ENCODE results near the gene SFT2D3.
A peak's percentile ranks its signal among the peaks of the same experiment; 100 is the strongest.
"Not testable (repeated sequence)": the region's sequence is repeated elsewhere in the genome, so short reads cannot be mapped to it uniquely, and the experiment has no call there.

Gene SFT2D3

GRCh38 chr2:127747621-127748020, 46.3 kb downstream of the SFT2D3 start:
- no peak for DNase-seq (ENCODE audit: low read depth)
- TF ChIP-seq, protein P1, sequence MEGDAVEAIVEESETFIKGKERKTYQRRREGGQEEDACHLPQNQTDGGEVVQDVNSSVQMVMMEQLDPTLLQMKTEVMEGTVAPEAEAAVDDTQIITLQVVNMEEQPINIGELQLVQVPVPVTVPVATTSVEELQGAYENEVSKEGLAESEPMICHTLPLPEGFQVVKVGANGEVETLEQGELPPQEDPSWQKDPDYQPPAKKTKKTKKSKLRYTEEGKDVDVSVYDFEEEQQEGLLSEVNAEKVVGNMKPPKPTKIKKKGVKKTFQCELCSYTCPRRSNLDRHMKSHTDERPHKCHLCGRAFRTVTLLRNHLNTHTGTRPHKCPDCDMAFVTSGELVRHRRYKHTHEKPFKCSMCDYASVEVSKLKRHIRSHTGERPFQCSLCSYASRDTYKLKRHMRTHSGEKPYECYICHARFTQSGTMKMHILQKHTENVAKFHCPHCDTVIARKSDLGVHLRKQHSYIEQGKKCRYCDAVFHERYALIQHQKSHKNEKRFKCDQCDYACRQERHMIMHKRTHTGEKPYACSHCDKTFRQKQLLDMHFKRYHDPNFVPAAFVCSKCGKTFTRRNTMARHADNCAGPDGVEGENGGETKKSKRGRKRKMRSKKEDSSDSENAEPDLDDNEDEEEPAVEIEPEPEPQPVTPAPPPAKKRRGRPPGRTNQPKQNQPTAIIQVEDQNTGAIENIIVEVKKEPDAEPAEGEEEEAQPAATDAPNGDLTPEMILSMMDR (IDR thresholded peaks at IDR 0.05; ENCODE audit: insufficient read depth, low read depth, low read length, missing control alignments) = no peak

GRCh38 chr2:127749537-127749936, 48.2 kb downstream of the SFT2D3 start:
- not testable (repeated sequence) for H3K4me3 ChIP-seq (ENCODE audit: low read length)
- DNase-seq (ENCODE audit: low read depth) = peak; percentile 44

More at GRCh38 chr2:127747621-127748020, 46.3 kb downstream of the SFT2D3 start:
- no peak overlapping the region for H3K4me3 ChIP-seq (ENCODE audit: low read length)

- DNase-seq (ENCODE audit: low read depth) = no peak
- TF ChIP-seq, protein P1 (IDR thresholded peaks at IDR 0.05; ENCODE audit: insufficient read depth, low read depth, low read length, missing control alignments) = no peak
- H3K4me3 ChIP-seq (ENCODE audit: low read length) = no peak overlapping the region
These were observed 52.1 kb downstream of the SFT2D3 start for GRCh38 chr2:127753374-127753773.

GRCh38 chr2:127754186-127754585, 52.9 kb downstream of the SFT2D3 start:
- TF ChIP-seq, protein P1 (IDR thresholded peaks at IDR 0.05; ENCODE audit: insufficient read depth, low read depth, low read length, missing control alignments) = no peak
- no peak for DNase-seq (ENCODE audit: low read depth)
- no peak overlapping the region for H3K4me3 ChIP-seq (ENCODE audit: low read length)
